K562 (cell line): ENCODE measurements around the gene TESK1. TPM values are rescaled to one million over a fixed set of nuclear protein-coding genes. Genes with fewer than 3 reads are reported as not detected.

ENCODE experiments used
- ARID1B ChIP-seq: fragments of 450-650 bp; IDR thresholded peaks from 2 replicates; pipeline ENCODE4 v1.6.1; 2016; ENCODE audit warnings: antibody characterized with exemption, mild to moderate bottlenecking, inconsistent platforms
- ATF4 ChIP-seq: fragments of 450-650 bp; formaldehyde crosslinking; IDR thresholded peaks from 2 replicates; pipeline ENCODE4 v1.4.0; 2022; ENCODE audit warnings: mild to moderate bottlenecking, moderate library complexity
- GTF2B ChIP-seq: IDR thresholded peaks from 2 replicates; pipeline ENCODE4 v1.6.1; 2011; ENCODE audit not compliant: insufficient read length; ENCODE audit errors: extremely low read depth
- HMG20B ChIP-seq: fragments of 250-450 bp; sonication (Bioruptor Pico); IDR thresholded peaks from 2 replicates; pipeline ENCODE4 v1.5.0; 2021; ENCODE audit warnings: mild to moderate bottlenecking
- HNRNPK ChIP-seq: fragments of 200-400 bp; formaldehyde crosslinking; IDR thresholded peaks from one replicate; pipeline ENCODE4 v1.6.1; 2018; ENCODE audit warnings: mild to moderate bottlenecking, low read depth, low read length; ENCODE audit not compliant: poor library complexity, severe bottlenecking
- MCM5 ChIP-seq: fragments of 450-650 bp; IDR thresholded peaks from 2 replicates; pipeline ENCODE4 v1.6.1; 2016; ENCODE audit warnings: low read depth
- MLLT1 ChIP-seq, 2 experiments: fragments of 450-650 bp; IDR thresholded peaks; 2 replicates each; pipeline ENCODE4 v1.6.1; 2016
- MYBL2 ChIP-seq, 2 experiments: fragments of 450-650 bp in 1 of 2; sonication (generic) in 1 of 2; formaldehyde crosslinking in 1 of 2; IDR thresholded peaks; 2 replicates each; pipeline versions ENCODE4 v1.6.1 to v1.8.1; 2017 to 2022; ENCODE audit warnings: borderline replicate concordance in 1 of 2, inconsistent platforms in 1 of 2, low read depth in 1 of 2, mild to moderate bottlenecking in 1 of 2, missing genetic modification reagents in 1 of 2, moderate library complexity in 1 of 2
- PTRF ChIP-seq: fragments of 450-650 bp; IDR thresholded peaks from 2 replicates; pipeline ENCODE4 v1.6.1; 2016; ENCODE audit warnings: mild to moderate bottlenecking, missing genetic modification characterization, missing compliant biosample characterization
- TAF1 ChIP-seq: IDR thresholded peaks from 2 replicates; pipeline ENCODE4 v1.6.1; 2011; ENCODE audit warnings: mild to moderate bottlenecking, low read length, moderate library complexity; ENCODE audit not compliant: insufficient read depth, control insufficient read depth, severe bottlenecking; ENCODE audit errors: extremely low read depth
- YY1 ChIP-seq, 3 experiments: IDR thresholded peaks; 2 replicates each; pipeline ENCODE4 v1.6.1; 2011; ENCODE audit warnings: low read length in 2 of 3, mild to moderate bottlenecking in 2 of 3, moderate library complexity in 2 of 3, borderline replicate concordance in 1 of 3, control low read depth in 1 of 3, low read depth in 1 of 3; ENCODE audit not compliant: insufficient read depth in 3 of 3, insufficient replicate concordance in 2 of 3, control insufficient read depth in 1 of 3, insufficient read length in 1 of 3; ENCODE audit errors: extremely low read depth in 1 of 3
- ZBTB5 ChIP-seq: fragments of 450-650 bp; IDR thresholded peaks from 2 replicates; pipeline ENCODE4 v1.6.1; 2017; ENCODE audit warnings: antibody characterized with exemption
- ZNF140 ChIP-seq: fragments of 250-450 bp; sonication (Bioruptor Pico); IDR thresholded peaks from 2 replicates; pipeline ENCODE4 v1.8.0; 2021; ENCODE audit warnings: moderate library complexity, mild to moderate bottlenecking, inconsistent platforms
- ZNF589 ChIP-seq: fragments of 200-800 bp; sonication (Bioruptor generic); IDR thresholded peaks from 2 replicates; pipeline ENCODE4 v1.6.1; 2016; ENCODE audit warnings: low read depth, missing genetic modification characterization, missing compliant biosample characterization
- ZNF740 ChIP-seq, 3 experiments: fragments of 200-800 bp in 1 of 3; sonication (Bioruptor generic) in 1 of 3; sonication (generic) in 1 of 3; formaldehyde crosslinking in 1 of 3; IDR thresholded peaks; 2 replicates each; pipeline versions ENCODE4 v1.6.1 to v1.8.0; 2016 to 2022; ENCODE audit warnings: mild to moderate bottlenecking in 2 of 3, missing compliant biosample characterization in 2 of 3, missing genetic modification characterization in 2 of 3, missing genetic modification reagents in 1 of 3
- ZZZ3 ChIP-seq: fragments of 450-650 bp; IDR thresholded peaks from 2 replicates; pipeline ENCODE4 v1.6.1; 2016; ENCODE audit warnings: antibody characterized with exemption, mild to moderate bottlenecking, moderate library complexity
- polyA plus RNA-seq, 8 experiments: library from polyadenylated mRNA; depleted of rRNA in 4 of 8; stranded (reverse) in 5 of 8; unstranded in 3 of 8; fragments of >200 nt; fragmentation: Nextera tagmentation in 2 of 8; fragmentation: Illumina TruSeq in 1 of 8; extraction: Ambion mirVana in 2 of 8; extraction: Trizol in 1 of 8; gene quantifications; 2 replicates each; pipeline versions ENCODE4 v1.2.1 to v1.2.3, GENCODE V29; 2011 to 2014; ENCODE audit warnings: inconsistent platforms in 1 of 8, missing spikeins in 1 of 8
- total RNA-seq, 7 experiments: library from RNA; depleted of rRNA in 6 of 7; stranded (reverse); fragments of >200 nt in 6 of 7; fragmentation: Illumina TruSeq in 2 of 7; extraction: Trizol in 2 of 7; gene quantifications; 2 replicates each; pipeline versions ENCODE4 v1.2.1 to v1.2.3, GENCODE V29; 2011 to 2021; ENCODE audit warnings: low replicate concordance in 1 of 7

Gene TESK1
- total and polyA plus RNA-seq, 9 of the 15 experiments (the other 6 are each of a cell fraction or from before 2014, with no cell fraction given) = 0.07 to 10.4 (median 4.1) TPM

GRCh38 chr9:35603986-35604577 lies 980 bp upstream of the TESK1 start (continued):
- TF ChIP-seq ZBTB5 (no peak), ZZZ3 (no peak), ATF4 (CRISPR knock-in tag) (no peak), MCM5 (no peak), YY1 (IDR thresholded peaks at IDR 0.05; ENCODE audit: borderline replicate concordance in 1 of 3, control insufficient read depth in 1 of 3, extremely low read depth in 1 of 3, insufficient read depth in 3 of 3, insufficient read length in 1 of 3, insufficient replicate concordance in 2 of 3, low read depth in 1 of 3, low read length in 2 of 3) (peak in 2 of 3 experiments; percentile 25 to 48), GTF2B (no peak), HMG20B (CRISPR knock-in tag) (no peak), ZNF740 (CRISPR knock-in tag; IDR thresholded peaks at IDR 0.05) (no peak), ZNF740 (tag; IDR thresholded peaks at IDR 0.05) (no peak), PTRF (no peak), TAF1 (peak; percentile 22), ZNF140 (CRISPR knock-in tag) (no peak), ARID1B (0 out of 2 replicates have a peak, but pooled peaks have one; percentile 5), MYBL2 (IDR thresholded peaks at IDR 0.05; ENCODE audit: low read depth) (peak; percentile 82), MYBL2 (CRISPR knock-in tag; IDR thresholded peaks at IDR 0.05; ENCODE audit: borderline replicate concordance) (no peak), MLLT1 (IDR thresholded peaks at IDR 0.05) (no peak), HNRNPK (no peak), ZNF589 (no peak)
